Erythroblast (primary cell): Measurements from ENCODE around the gene STMN3.

ENCODE experiments used
- DNase-seq, 2 experiments: peaks; one replicate each; lab custom pipeline; 2025; lab: John Stamatoyannopoulos, UW
- GATA1 ChIP-seq: IDR thresholded peaks from 2 replicates; pipeline ENCODE4 v1.6.1; 2011; ENCODE audit warnings: low read depth, mild to moderate bottlenecking, control low read depth, low read length, moderate library complexity
- POLR2A ChIP-seq: IDR thresholded peaks from 2 replicates; pipeline ENCODE4 v1.6.1; 2011; ENCODE audit warnings: mild to moderate bottlenecking, low read length

STMN3 gene

DNA sequence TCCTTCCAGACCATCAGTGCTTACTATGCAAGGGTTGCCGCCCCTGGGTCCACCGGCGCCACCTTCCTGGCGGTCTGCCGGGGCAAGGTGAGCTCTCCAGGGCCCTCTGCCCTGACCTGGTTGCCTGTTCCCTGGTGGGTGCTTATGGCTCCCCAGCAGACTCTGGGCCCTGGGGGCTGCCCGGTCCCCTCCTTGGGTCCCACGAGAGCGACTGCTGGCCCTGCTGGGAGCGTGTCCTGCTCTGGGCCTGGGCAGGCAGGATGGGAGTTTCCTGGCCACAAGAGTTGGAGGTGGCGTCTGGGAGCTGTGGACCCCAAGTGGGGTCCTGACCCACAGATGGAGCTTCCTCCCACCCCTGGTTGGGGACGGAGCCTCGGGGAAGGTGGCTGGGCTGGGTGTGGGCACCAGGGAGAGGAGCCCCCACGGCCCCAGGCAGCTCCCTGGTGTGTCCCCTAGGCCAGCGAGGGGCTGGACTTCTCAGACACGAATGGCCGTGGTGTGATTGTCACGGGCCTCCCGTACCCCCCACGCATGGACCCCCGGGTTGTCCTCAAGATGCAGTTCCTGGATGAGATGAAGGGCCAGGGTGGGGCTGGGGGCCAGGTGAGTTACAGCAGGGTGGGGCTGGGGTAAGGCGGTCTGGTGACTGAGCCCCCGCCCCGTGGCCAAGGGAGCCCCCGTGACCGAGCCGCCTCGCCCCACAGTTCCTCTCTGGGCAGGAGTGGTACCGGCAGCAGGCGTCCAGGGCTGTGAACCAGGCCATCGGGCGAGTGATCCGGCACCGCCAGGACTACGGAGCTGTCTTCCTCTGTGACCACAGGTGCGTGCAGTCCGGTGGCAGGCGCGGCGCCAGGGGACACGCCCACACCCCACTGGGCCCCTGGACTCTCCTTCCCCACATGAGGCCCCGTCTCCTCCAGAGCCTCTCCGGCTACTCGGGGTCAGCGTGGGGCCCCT is 36.1 kb upstream of the STMN3 start:
- no peak for DNase-seq
- TF ChIP-seq POLR2A = no peak
- TF ChIP-seq GATA1 = no peak

DNA sequence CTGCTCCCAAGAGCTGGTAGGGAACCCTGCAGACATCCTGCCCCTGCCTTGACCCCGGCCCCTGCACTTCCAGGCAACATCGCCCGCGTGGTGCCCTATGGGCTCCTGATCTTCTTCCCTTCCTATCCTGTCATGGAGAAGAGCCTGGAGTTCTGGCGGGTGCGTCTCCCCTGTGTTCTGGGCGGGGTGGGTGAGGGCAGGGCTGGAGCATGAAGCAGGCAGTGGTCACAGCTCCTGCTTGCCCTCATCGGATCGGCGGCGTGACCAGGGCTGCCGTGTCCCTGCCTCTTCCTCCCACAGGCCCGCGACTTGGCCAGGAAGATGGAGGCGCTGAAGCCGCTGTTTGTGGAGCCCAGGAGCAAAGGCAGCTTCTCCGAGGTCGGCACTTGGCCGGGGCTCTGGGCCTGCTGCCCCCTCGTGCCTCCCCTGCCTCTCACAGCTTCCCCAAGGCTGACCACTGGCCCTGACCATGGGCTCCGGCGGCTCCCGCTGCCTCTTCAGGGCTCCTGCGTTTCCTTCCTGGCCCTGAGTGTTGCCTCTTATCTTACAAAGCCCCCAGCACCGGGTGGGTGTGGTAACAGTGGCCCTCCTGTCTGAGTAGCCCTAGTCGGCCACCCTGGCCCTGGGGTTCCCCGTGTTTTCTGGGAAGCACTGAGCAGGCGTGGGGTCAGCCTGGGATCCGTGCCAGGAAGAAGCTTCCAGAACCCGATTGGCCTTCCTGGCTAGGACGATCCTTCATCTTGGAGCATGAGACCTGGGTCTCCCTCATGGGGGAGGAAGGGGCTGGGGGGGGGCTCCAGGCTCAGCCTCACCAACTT is 35.2 kb upstream of the STMN3 start:
- no peak for TF ChIP-seq POLR2A
- DNase-seq = no peak

DNA sequence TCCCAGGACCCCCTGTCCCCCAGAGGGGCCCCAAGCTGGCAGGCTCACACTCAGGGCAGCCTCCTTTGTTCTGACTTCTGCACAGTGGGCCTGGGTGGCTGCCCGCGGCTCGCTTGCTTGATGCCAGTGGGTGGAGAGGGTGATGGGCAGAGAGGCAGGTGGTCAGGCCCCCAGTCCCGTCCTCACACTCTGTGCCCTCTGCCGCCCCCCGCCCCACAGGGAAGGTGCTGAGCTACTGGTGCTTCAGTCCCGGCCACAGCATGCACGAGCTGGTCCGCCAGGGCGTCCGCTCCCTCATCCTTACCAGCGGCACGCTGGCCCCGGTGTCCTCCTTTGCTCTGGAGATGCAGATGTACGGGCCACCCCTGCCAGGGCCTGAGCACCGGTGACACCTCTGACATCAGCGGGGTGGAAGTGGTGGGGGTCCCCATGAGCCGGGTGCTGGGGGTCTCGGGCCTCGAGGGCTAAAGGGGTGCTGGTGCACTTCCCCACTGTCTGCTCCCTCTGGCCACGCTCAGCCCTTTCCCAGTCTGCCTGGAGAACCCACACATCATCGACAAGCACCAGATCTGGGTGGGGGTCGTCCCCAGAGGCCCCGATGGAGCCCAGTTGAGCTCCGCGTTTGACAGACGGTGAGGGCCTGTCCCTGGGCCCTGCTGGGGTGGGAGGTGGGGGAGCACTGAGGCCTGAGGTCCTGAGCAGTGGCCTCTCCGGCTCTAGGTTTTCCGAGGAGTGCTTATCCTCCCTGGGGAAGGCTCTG is 34.4 kb upstream of the STMN3 start:
- DNase-seq = no peak
- TF ChIP-seq GATA1 (no peak), POLR2A (no peak)

DNA sequence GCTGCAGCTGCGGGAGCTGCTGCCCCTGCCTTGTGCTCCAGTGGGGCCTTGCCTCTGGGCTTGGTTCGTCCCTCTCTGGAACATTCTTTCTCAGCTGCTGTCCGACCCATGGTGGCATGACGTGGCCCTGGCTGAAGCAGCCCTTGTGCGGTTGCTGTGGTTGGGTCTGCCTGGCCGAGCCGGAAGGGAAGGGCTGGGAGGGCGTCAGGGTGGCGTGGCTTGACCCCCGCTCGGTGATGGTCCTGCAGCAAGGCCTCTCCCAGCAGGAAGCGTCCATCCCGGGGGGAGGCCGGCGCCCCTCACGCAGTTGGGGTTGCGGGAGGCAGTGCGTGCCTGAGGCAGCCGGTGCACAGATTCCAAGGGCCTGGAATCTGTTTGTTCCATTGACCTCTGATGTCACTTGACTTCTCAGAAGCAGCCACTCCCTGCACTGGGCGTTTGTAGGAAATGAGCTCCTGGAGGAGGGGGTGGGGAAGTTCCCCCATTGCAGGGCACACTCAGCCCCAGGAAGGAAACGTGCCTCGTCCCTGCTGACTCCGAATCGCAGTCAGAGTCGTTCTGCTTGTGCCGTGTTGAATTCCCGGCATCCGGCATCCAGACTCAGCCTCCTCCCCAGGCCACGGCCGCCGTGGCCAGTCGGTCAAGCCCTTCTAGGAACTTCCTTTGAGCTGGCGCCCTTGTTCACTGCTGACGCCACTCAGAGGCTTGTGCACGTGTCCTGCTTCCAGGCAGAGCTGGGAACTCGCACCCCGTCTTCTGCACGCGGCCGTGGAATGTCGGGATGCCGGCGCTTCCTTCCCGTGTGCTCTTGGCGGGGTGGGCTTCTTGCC is 33.5 kb upstream of the STMN3 start:
- DNase-seq = peak; percentile 28 to 36
- no peak for TF ChIP-seq GATA1
- no peak for TF ChIP-seq POLR2A

DNA sequence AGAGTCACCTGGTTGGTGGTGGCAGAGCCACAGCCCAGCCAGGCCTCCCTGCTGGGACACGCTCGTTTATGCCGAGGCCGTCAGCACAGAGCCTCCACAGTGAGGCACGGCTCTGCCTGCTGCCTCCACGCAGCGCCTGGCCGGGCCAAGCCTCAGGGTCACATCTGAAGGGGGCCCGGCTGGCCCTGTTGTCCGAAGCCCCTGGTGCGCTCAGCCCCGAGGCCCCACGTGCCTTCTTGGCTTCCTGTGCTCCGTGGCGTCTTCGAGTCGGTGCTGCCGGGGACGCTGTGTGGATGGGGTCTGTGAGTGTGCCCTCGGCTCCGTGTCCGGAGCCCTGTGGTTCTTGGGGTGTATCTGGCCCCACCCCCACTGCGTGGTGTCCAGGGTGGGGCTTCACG is 32.9 kb upstream of the STMN3 start:
- no peak for TF ChIP-seq GATA1
- DNase-seq = no peak

DNA sequence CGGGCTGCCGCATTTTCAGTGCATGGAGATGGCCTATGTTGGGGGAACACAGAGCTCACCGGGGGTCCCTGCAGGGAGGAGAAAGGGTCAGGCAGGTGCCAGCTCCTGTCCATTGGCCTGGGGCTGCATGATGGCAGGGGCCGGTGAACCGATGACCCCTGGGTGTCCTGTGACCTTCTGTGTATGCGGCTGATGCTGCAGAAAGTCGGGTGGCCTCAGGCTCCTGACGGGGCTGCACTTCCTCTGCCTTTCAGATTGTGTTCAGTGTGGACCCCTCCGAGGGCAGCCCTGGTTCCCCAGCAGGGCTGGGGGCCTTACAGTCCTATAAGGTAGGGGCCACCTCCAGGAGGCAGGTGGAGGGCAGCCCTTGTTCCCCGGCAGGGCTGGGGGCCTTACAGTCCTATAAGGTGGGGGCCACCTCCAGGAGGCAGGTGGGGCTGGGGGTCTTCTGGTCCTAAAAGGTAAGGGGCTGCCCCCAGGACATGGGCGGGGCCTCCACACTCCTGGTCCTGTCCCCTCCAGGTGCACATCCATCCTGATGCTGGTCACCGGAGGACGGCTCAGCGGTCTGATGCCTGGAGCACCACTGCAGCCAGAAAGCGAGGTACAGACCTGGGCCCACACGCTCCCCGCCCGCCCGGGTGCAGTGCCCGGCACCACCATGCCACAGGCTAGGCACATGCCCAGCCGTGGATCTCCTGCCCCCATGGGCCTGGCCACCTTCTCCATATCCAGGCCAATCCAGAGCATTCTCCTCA is 32.2 kb upstream of the STMN3 start:
- no peak for DNase-seq
- TF ChIP-seq POLR2A (no peak), GATA1 (no peak)

DNA sequence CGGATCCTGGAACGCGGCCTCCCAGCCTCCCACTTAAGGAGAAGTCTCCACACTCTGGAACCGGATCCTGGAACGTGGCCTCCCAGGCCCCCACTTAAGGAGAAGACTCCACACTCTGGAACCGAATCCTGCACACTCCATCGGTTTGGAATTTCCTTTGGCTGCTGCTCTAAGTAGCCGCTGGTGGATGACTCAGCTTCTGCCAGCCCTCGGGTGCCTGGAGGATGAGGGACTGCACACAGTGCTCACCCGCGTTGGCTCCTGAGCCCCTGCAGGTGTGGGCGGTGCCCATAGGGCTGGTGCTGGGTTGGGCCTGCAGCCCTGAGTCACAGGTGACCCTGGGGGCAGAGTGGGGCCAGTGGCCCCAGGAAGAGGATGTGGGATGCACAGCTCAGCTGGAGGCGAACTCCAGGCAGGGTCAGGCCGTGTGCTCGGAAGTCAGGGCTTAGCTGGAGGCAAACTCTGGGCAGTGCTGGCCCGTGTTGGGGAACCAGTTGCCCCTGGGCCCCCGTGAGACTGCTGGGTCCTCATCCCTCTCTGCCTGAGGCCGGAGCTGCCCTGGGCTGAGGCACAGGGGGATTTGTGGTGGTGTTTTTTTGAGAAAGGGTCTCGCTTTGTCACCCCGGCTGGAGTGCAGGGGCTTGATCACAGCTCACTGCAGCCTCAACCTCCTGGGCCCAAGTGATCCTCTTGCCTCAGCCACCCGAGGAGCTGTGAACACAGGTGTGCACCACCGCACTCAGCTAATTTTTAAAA is 29.3 kb upstream of the STMN3 start:
- no peak for DNase-seq
- no peak for TF ChIP-seq GATA1
- no peak for TF ChIP-seq POLR2A

DNA sequence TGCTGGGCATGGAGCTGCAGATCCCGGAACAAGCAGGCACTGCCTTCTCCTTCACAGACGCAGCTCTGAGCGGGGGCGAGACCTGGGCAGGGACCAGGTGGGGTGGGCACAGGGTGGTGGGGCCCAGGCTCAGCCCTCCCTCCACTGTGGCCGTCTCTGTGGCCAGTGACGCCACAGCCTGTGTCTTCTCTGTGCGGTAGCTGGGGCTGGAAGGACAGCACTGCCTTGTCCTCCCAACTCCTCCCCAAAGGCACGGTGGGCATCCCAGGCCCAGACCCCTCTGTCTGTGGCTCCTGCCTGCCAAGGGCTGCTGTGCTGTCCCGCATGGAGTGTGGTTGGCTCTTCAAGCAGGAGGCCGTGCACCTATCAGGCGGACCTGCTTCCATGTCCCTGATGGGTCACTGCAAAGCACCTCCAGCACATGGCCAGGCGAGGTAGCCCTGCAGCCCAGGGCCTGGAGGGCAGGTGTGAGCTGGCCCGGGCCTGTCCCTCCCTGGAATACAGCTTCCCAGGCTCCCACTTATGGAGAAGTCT is 28.5 kb upstream of the STMN3 start:
- TF ChIP-seq GATA1 = no peak
- TF ChIP-seq POLR2A = no peak
- DNase-seq = no peak

DNA sequence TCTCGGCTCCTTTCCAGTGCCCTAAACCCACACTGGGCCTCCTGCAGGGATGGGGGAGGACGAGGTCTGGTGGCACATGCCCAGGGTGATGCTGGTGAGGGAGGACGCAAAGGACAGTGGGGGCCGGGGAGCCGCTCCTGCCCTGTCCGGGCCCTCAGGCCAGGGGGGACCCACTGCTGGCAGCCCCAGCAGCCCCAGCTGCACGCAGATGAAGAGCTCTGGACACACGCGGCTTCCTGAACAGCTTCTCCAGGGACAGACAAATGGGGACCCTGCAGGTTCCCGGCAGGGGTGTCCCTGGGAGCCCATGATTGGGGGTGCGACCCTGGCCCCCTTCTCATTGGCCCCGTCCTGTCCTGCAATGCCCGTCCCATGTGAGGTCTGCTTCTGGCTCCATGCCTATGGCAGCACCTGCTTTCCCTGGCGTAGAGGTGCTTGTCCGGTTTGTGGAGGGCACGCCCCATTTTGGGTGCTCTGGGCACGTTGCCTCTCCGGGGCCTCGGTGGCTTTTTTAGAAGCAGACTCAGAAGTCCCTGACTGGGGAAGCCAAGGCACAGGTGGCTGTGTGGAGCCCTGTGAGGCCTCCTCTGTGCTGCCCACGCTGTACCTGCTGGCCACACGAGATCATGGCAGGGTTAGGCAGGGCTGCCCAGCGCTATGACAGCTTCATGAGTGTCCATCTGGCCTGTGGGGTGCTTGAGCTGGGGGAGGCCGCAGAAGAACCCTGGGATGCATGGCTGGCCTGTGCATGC is 27.8 kb upstream of the STMN3 start:
- no peak for DNase-seq
- no peak for TF ChIP-seq POLR2A
- no peak for TF ChIP-seq GATA1

DNA sequence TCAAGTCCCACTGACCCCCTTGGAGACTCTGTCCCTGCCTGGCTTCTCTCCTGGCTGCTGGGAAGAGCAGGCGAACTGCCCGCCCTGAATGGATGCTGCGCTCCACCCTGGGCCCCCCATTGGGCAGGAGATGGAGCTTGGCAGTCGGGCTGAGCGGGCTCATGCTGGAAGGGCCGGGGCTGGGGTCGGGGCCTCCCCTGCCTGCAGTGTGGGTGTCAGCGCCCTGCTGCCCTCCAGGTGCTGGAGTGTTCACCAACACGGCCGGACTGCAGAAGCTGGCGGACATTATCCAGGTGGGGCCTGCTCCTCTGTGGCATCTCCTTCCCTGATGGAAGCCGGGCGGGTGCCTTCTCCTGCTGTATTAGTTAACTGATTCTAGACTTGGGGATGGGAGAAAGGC is 27.2 kb upstream of the STMN3 start:
- no peak for TF ChIP-seq GATA1
- no peak for TF ChIP-seq POLR2A

DNA sequence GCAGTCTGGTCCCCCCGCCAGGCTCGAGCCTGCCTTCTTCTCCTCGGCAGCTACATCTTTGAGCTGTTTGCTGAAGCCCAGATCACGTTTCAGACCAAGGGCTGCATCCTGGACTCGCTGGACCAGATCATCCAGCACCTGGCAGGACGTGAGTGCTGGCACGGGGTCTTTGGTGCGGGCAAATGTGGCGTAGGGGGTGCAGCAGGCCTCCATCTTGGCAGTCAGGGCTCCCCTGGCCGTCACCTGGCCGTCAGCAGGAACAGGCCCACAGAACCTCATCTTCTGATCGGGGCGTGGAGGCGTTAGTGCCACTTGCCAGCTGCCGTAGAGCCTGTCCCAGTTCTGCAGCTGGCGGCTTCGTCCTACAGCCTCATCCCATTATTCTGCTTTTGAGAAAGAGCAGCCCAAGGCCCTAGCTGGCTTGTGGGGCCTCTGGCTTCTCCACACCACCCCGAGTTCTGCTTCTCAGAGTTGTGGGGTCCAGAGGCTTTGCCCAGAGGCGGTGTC is 26.6 kb upstream of the STMN3 start:
- TF ChIP-seq GATA1 = no peak
- DNase-seq = no peak

More for the DNA sequence above, 27.2 kb upstream of the STMN3 start:
- no peak for DNase-seq
